Esophagus (tissue), 2 donors: ENCODE measurements around the gene FSIP1. TPM values are rescaled to one million over a fixed set of nuclear protein-coding genes. Genes with fewer than 3 reads are reported as not detected.

ENCODE experiments used
- H3K27ac ChIP-seq, 2 donors: one replicate each; pipeline ENCODE4 v1.5.1; 2013; ENCODE audit warnings: low read depth in 2 of 2, mild to moderate bottlenecking in 2 of 2, inconsistent platforms in 1 of 2, low read length in 1 of 2, moderate library complexity in 1 of 2
- H3K27me3 ChIP-seq, 2 donors: one replicate each; pipeline ENCODE4 v1.6.1; 2013; ENCODE audit warnings: low read length in 2 of 2, control low read depth in 1 of 2, mild to moderate bottlenecking in 1 of 2; ENCODE audit not compliant: insufficient read depth in 2 of 2, control insufficient read depth in 1 of 2
- H3K36me3 ChIP-seq, 2 donors: one replicate each; pipeline ENCODE4 v1.6.1; 2013; ENCODE audit warnings: low read length in 1 of 2; ENCODE audit not compliant: control insufficient read depth in 2 of 2, insufficient read depth in 2 of 2
- H3K4me1 ChIP-seq, 2 donors: one replicate each; pipeline ENCODE4 v1.6.1; 2013; ENCODE audit warnings: low read length in 1 of 2; ENCODE audit not compliant: control insufficient read depth in 2 of 2, insufficient read depth in 2 of 2
- H3K4me3 ChIP-seq, 2 donors: one replicate each; pipeline ENCODE4 v1.5.1; 2013; ENCODE audit warnings: low read length in 2 of 2, mild to moderate bottlenecking in 2 of 2, low read depth in 1 of 2, moderate library complexity in 1 of 2
- H3K9me3 ChIP-seq, 2 donors: one replicate each; pipeline ENCODE4 v1.6.1; 2013; ENCODE audit warnings: mild to moderate bottlenecking in 2 of 2, low read depth in 1 of 2, low read length in 1 of 2, moderate library complexity in 1 of 2; ENCODE audit not compliant: control insufficient read depth in 2 of 2, insufficient read depth in 1 of 2
- WGBS, 2 donors: extraction: QIAGEN DNeasy Blood & Tissue Kit; methylation state at CpG; one replicate each; pipeline ENCODE4 v1.1.7; 2013; 5-methylcytosine and 5-hydroxymethylcytosine counted together
- polyA plus RNA-seq, 2 donors: library from polyadenylated mRNA; stranded (reverse); fragments of 200-250 nt; gene quantifications; one replicate each; pipeline ENCODE4 v1.2.3, GENCODE V29; 2013
- donor health status: healthy with polysubstance abuse.
- donor health status: Bipolar disorder and iron deficiency.

FSIP1 gene
- polyA plus RNA-seq, 2 donors = 0.21 to 0.29 TPM

DNA sequence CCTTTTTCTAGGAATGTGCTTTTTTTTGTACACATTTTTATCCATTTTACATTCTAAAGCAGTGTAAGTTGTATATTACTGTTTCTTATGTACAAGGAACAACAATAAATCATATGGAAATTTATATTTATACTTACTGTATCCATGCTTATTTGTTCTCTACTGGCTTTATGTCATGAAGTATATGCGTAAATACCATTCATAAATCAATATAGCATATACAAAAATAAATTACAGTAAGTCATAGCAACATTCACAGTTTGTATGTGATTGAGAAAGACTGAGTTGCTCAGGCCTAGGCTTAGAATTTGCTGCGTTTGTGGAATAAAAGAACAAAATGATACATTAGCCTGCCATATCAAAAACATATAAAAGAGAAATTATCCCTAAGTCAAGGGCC, 185.3 kb downstream of the FSIP1 start:
- WGBS, 2 donors = 83 to 85% methylated on average over 2 of the region's 2 CpGs
- H3K36me3 ChIP-seq = peaks cover 2 to 16% of the 10 kb centered on the region in 2 donors
- no peaks in the 10 kb centered on the region for H3K27me3 ChIP-seq
- H3K27ac ChIP-seq = no peak overlapping the region
- no peak overlapping the region for H3K4me3 ChIP-seq
- no peaks in the 10 kb centered on the region for H3K4me1 ChIP-seq
- H3K9me3 ChIP-seq = no peaks in the 10 kb centered on the region

DNA sequence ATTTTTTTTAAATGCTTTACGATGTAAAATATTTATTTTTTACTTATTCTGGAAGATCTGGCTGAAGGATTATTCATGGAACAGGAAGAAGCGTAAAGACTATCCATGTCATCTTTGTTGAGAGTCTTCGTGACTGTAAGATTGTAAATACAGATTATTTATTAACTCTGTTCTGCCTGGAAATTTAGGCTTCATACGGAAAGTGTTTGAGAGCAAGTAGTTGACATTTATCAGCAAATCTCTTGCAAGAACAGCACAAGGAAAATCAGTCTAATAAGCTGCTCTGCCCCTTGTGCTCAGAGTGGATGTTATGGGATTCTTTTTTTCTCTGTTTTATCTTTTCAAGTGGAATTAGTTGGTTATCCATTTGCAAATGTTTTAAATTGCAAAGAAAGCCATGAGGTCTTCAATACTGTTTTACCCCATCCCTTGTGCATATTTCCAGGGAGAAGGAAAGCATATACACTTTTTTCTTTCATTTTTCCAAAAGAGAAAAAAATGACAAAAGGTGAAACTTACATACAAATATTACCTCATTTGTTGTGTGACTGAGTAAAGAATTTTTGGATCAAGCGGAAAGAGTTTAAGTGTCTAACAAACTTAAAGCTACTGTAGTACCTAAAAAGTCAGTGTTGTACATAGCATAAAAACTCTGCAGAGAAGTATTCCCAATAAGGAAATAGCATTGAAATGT, 186.1 kb downstream of the FSIP1 start:
- Histone ChIP-seq H3K36me3 (peaks cover 2 to 16% of the 10 kb centered on the region in 2 donors), H3K4me3 (no peak overlapping the region), H3K27me3 (no peaks in the 10 kb centered on the region), H3K4me1 (no peaks in the 10 kb centered on the region), H3K9me3 (no peaks in the 10 kb centered on the region), H3K27ac (no peak overlapping the region)
- 79% methylated on average over 5 of the region's 5 CpGs for WGBS, 2 donors

DNA sequence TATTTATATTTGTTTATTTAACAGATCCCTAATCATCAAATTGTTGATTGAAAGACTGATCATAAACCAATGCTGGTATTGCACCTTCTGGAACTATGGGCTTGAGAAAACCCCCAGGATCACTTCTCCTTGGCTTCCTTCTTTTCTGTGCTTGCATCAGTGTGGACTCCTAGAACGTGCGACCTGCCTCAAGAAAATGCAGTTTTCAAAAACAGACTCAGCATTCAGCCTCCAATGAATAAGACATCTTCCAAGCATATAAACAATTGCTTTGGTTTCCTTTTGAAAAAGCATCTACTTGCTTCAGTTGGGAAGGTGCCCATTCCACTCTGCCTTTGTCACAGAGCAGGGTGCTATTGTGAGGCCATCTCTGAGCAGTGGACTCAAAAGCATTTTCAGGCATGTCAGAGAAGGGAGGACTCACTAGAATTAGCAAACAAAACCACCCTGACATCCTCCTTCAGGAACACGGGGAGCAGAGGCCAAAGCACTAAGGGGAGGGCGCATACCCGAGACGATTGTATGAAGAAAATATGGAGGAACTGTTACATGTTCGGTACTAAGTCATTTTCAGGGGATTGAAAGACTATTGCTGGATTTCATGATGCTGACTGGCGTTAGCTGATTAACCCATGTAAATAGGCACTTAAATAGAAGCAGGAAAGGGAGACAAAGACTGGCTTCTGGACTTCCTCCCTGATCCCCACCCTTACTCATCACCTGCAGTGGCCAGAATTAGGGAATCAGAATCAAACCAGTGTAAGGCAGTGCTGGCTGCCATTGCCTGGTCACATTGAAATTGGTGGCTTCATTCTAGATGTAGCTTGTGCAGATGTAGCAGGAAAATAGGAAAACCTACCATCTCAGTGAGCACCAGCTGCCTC, 187.1 kb downstream of the FSIP1 start:
- Histone ChIP-seq H3K27ac (no peak overlapping the region), H3K36me3 (peaks cover 7 to 21% of the 10 kb centered on the region in 2 donors), H3K9me3 (no peaks in the 10 kb centered on the region), H3K4me1 (no peaks in the 10 kb centered on the region), H3K27me3 (no peaks in the 10 kb centered on the region), H3K4me3 (no peak overlapping the region)
- WGBS, 2 donors = 82% methylated on average over 8 of the region's 8 CpGs

DNA sequence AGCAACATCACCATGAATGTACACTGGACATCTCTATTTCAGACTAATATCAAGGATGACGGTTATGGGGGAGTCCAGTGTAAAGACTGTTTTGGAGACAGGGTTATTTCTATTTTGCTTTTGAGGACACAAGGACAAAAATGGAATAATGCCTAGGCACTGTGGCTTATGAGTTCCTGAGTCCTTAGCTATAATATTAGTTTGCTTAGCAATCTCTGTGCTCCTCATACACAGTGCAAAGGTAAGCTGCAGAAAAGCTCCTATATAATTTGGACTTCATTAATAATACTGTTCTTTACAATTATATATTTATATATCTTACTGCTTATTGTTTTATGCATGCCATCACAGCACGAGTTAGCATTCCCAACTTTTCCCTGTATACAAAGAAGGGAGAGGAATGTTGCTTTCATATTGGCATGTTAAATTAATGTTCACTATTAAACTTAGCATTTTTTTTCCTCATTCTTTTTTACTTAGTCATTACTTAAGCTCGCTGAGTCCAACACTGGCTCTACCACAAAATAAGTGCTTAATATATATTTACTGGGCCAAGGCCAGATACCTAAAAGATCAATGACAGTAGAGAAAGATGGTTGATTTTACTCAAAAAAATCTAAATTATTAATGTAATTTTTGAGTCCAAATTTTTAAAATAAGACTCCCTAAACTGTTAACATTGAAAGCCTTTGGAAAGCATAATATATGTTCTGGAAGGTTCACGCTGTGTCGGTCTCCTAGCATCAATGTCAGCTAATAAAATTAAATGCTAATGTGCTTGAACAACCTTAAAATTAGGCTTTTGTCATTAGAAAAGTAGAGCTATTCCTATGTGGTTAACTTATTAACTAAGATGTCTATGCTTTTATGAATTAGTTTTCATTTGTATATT, 187.9 kb downstream of the FSIP1 start:
- no peaks in the 10 kb centered on the region for H3K27me3 ChIP-seq
- no peaks in the 10 kb centered on the region for H3K9me3 ChIP-seq
- 65 to 76% methylated on average over 5 of the region's 5 CpGs for WGBS, 2 donors
- H3K36me3 ChIP-seq = peaks cover 7 to 23% of the 10 kb centered on the region in 2 donors
- H3K4me1 ChIP-seq = peaks cover 0 to 2% of the 10 kb centered on the region in 2 donors
- H3K27ac ChIP-seq = no peak overlapping the region
- no peak overlapping the region for H3K4me3 ChIP-seq

DNA sequence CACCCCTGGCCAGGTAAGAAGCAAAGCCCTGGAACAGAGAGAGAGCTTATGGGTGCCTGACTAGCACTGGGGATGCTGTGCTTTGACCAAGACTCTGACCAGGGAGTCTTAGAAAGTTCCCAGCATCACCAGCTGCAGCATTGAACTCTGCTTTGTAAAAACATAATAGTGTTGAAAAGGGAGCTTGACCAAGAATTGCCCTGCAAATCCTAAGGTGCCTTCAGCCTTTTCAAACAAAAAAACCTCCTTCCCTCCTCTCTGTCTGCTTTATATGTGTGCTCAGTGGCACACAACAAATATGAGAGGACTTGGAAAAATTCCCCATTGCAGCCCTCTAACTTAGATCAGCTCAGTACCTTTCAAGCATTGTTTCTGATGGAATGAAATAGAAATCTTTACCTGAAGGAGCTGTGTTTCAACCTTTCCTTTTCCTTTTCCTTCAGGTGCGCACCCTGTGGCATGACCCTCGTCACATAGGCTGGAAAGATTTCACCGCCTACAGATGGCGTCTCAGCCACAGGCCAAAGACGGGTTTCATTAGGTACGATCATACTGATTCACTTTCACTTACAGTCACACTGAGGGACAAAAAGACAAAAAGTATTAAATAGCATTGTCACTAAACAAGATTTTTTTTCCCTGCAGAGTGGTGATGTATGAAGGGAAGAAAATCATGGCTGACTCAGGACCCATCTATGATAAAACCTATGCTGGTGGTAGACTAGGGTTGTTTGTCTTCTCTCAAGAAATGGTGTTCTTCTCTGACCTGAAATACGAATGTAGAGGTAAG, 188.8 kb downstream of the FSIP1 start:
- H3K27ac ChIP-seq = no peak overlapping the region
- no peaks in the 10 kb centered on the region for H3K9me3 ChIP-seq
- 76 to 80% methylated on average over 7 of the region's 7 CpGs for WGBS, 2 donors
- H3K4me3 ChIP-seq = no peak overlapping the region
- H3K4me1 ChIP-seq = peaks cover 2% of the 10 kb centered on the region in 2 donors
- no peaks in the 10 kb centered on the region for H3K27me3 ChIP-seq
- H3K36me3 ChIP-seq = peaks cover 10 to 28% of the 10 kb centered on the region in 2 donors

DNA sequence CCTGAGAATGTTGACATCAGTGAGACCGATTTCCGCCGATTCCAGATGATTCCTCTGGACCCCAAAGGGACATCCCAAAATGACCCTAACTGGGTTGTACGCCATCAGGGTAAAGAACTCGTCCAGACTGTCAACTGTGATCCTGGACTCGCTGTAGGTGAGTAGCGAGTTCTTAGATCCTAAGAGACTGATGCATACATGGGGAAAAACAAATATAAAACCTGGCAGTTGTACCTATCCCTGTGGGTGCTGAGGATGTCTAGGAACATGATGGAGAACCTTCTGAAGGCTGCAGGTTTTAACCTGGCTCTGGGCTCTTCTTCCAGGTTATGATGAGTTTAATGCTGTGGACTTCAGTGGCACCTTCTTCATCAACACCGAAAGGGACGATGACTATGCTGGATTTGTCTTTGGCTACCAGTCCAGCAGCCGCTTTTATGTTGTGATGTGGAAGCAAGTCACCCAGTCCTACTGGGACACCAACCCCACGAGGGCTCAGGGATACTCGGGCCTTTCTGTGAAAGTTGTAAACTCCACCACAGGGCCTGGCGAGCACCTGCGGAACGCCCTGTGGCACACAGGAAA, 189.5 kb downstream of the FSIP1 start:
- WGBS, 2 donors = 90 to 92% methylated on average over 15 of the region's 15 CpGs
- Histone ChIP-seq H3K9me3 (no peaks in the 10 kb centered on the region), H3K27me3 (no peaks in the 10 kb centered on the region), H3K4me3 (no peak overlapping the region), H3K27ac (no peak overlapping the region), H3K4me1 (peaks cover 2% of the 10 kb centered on the region in 2 donors), H3K36me3 (peaks cover 10 to 34% of the 10 kb centered on the region in 2 donors)

DNA sequence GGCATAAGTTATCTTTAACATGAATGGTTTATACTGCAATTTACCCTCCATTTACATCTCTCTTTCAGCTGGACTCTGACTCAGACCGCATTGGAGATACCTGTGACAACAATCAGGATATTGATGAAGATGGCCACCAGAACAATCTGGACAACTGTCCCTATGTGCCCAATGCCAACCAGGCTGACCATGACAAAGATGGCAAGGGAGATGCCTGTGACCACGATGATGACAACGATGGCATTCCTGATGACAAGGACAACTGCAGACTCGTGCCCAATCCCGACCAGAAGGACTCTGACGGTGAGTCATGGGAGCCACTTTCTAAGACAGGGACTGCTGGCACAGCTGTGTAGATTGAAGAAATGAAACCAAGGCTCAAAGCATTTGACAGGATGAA, 190.1 kb downstream of the FSIP1 start:
- Histone ChIP-seq H3K36me3 (peaks cover 10 to 39% of the 10 kb centered on the region in 2 donors), H3K27me3 (no peaks in the 10 kb centered on the region)

DNA sequence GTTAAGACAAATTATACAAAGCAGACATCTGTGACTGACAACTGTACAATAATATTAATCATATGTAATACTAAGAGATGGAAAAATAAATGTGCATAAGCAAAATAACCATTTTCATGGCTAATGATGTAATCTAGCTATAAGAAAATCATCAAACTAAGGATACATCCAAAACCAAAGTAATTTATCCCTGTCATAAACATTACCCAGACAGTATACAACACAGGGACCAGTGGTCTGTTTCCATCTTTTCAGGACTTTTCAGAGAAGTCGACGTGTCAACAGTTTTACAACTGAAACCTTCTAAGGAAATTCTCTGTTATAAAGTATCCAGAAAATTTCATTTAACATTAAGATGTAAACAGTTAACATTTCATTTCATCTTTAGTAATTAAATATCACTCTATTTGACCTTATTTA, 190.7 kb downstream of the FSIP1 start:
- H3K27me3 ChIP-seq = no peaks in the 10 kb centered on the region
- no peaks in the 10 kb centered on the region for H3K9me3 ChIP-seq
- 75 to 86% methylated on average over 2 of the region's 2 CpGs for WGBS, 2 donors
- H3K4me3 ChIP-seq = no peak overlapping the region
- peaks cover 10 to 43% of the 10 kb centered on the region in 2 donors for H3K36me3 ChIP-seq
- H3K4me1 ChIP-seq = peaks cover 2% of the 10 kb centered on the region in 2 donors
- H3K27ac ChIP-seq = no peak overlapping the region

More for the DNA sequence above, 190.1 kb downstream of the FSIP1 start:
- Histone ChIP-seq H3K9me3 (no peaks in the 10 kb centered on the region), H3K4me3 (no peak overlapping the region), H3K27ac (peak overlapping the region in 1 of 2 donors; percentile 15), H3K4me1 (peaks cover 2% of the 10 kb centered on the region in 2 donors)
- WGBS, 2 donors = 82 to 88% methylated on average over 6 of the region's 6 CpGs
